ENCODE results near the gene ZC3H7A.
"Not testable (repeated sequence)": the region's sequence is repeated elsewhere in the genome, so short reads cannot be mapped to it uniquely, and the experiment has no call there.

Gene ZC3H7A

GRCh38 chr16:11835891-11836649, 39.0 kb upstream of the ZC3H7A start:
- peak; percentile 28 for DNase-seq (ENCODE audit: low read depth)
- TF ChIP-seq, protein P1, sequence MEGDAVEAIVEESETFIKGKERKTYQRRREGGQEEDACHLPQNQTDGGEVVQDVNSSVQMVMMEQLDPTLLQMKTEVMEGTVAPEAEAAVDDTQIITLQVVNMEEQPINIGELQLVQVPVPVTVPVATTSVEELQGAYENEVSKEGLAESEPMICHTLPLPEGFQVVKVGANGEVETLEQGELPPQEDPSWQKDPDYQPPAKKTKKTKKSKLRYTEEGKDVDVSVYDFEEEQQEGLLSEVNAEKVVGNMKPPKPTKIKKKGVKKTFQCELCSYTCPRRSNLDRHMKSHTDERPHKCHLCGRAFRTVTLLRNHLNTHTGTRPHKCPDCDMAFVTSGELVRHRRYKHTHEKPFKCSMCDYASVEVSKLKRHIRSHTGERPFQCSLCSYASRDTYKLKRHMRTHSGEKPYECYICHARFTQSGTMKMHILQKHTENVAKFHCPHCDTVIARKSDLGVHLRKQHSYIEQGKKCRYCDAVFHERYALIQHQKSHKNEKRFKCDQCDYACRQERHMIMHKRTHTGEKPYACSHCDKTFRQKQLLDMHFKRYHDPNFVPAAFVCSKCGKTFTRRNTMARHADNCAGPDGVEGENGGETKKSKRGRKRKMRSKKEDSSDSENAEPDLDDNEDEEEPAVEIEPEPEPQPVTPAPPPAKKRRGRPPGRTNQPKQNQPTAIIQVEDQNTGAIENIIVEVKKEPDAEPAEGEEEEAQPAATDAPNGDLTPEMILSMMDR (IDR thresholded peaks at IDR 0.05; ENCODE audit: insufficient read depth, low read depth, low read length, missing control alignments) = no peak
- no peak overlapping the region for H3K4me3 ChIP-seq (ENCODE audit: low read length)

DNA sequence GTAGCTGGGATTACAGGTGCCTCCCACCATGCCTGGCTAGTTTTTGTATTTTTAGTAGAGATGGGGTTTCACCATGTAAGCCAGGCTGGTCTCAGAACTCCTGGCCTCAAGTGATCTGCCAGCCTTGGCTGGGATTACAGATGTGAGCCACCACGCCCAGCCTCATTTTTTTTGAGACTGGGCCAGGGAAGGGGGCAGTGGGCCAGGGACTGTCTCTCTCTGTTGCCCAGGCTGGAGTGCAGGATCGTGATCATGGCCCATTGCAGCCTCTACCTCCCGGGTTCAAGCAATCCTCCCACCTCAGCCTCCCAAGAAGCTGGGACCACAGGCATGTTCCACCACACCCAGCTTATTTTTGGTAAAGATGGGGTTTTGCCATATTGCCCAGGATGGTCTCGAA, 38.3 kb upstream of the ZC3H7A start:
- TF ChIP-seq, protein P1 (IDR thresholded peaks at IDR 0.05; ENCODE audit: insufficient read depth, low read depth, low read length, missing control alignments) = no peak
- H3K4me3 ChIP-seq (ENCODE audit: low read length) = no peak overlapping the region
- no peak for DNase-seq (ENCODE audit: low read depth)

- peak; percentile 97 for DNase-seq (ENCODE audit: low read depth)
- no peak overlapping the region for H3K4me3 ChIP-seq (ENCODE audit: low read length)
- TF ChIP-seq, protein P1 (IDR thresholded peaks at IDR 0.05; ENCODE audit: insufficient read depth, low read depth, low read length, missing control alignments) = no peak
Measured at GRCh38 chr16:11833951-11834695, 37.1 kb upstream of the ZC3H7A start.

- no peak overlapping the region for H3K4me3 ChIP-seq (ENCODE audit: low read length)
- DNase-seq (ENCODE audit: low read depth) = no peak
- TF ChIP-seq, protein P1 (IDR thresholded peaks at IDR 0.05; ENCODE audit: insufficient read depth, low read depth, low read length, missing control alignments) = no peak
Measured at GRCh38 chr16:11828696-11829095, 31.6 kb upstream of the ZC3H7A start.

DNA sequence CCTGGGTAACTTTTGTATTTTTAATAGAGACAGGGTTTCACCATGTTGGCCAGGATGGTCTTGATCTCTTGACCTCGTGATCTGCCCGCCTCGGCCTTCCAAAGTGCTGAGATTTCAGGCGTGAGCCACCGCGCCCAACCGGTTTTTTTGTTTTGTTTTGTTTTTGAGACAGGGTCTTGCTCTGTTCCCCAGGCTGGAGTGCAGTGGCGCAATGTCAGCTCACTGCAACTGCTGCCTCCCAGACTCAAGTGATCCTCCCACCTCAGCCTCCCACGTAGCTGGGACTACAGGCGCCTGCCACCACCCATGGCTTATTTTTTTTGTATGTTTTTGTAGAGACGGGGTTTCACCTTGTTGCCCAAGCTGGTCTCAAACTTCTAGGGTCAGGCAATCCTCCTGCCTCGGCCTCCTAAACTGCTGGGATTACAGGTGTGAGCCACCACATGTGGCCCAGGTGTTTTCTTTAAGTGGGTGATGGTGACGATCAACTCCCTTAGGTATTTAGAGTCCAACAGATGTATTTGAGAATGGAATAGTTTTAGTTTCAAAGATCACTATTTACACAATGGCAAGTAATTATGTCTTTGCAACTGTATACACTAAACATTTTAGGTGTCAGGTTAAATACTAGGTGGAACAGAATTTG, 28.6 kb upstream of the ZC3H7A start:
- DNase-seq (ENCODE audit: low read depth); H3K4me3 ChIP-seq (ENCODE audit: low read length): not testable (repeated sequence)

- no peak for DNase-seq (ENCODE audit: low read depth)
- TF ChIP-seq, protein P1 (IDR thresholded peaks at IDR 0.05; ENCODE audit: insufficient read depth, low read depth, low read length, missing control alignments) = no peak
- no peak overlapping the region for H3K4me3 ChIP-seq (ENCODE audit: low read length)
Measured at GRCh38 chr16:11824362-11824761, 27.3 kb upstream of the ZC3H7A start.

GRCh38 chr16:11823645-11824044, 26.6 kb upstream of the ZC3H7A start:
- DNase-seq (ENCODE audit: low read depth); H3K4me3 ChIP-seq (ENCODE audit: low read length): not testable (repeated sequence)
